NB4 (cell line): ENCODE data around the gene RGS7BP.

ENCODE experiments used
- DNase-seq: peaks from one replicate; pipeline ENCODE4 v3.0.0; 2010; ENCODE audit warnings: low read depth
- H3K4me3 ChIP-seq: one replicate; pipeline ENCODE4 v1.5.1; 2011; ENCODE audit warnings: mild to moderate bottlenecking, low read depth, low read length, moderate library complexity
- MYC ChIP-seq: IDR thresholded peaks from 2 replicates; pipeline ENCODE4 v1.6.1; 2011; ENCODE audit warnings: low read depth, low read length
- POLR2A ChIP-seq: IDR thresholded peaks from 2 replicates; pipeline ENCODE4 v1.6.1; 2011; ENCODE audit warnings: mild to moderate bottlenecking; ENCODE audit not compliant: insufficient read length; ENCODE audit errors: extremely low read depth
- TF ChIP-seq, protein P1 (sequence below): IDR thresholded peaks from one replicate; pipeline ENCODE4 v1.5.1; 2012; ENCODE audit warnings: low read depth, low read length
- TF ChIP-seq, protein P2 (sequence below): IDR thresholded peaks from 2 replicates; pipeline ENCODE4 v1.6.1; 2011; ENCODE audit warnings: low read depth, low read length

Gene RGS7BP

DNA sequence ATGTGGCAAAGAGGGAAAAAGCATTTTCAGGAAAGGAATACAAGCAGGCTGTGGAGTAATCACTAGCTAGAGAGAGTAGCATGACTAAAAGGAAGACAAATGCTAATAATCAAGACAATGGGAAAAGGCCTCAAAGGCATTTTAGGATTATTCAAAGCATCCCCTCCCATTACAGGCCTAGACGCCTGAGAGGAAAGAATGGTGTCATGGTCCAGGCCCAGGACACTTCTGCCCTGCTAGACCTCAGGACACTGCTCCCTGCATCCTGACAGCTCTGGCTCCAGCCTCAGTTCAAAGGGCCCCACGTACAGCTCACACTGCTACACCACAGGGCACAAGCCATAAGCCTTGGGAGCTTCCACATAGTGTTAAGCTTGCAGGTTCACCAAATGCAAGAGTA is 143.7 kb downstream of the RGS7BP start:
- TF ChIP-seq, protein P1, sequence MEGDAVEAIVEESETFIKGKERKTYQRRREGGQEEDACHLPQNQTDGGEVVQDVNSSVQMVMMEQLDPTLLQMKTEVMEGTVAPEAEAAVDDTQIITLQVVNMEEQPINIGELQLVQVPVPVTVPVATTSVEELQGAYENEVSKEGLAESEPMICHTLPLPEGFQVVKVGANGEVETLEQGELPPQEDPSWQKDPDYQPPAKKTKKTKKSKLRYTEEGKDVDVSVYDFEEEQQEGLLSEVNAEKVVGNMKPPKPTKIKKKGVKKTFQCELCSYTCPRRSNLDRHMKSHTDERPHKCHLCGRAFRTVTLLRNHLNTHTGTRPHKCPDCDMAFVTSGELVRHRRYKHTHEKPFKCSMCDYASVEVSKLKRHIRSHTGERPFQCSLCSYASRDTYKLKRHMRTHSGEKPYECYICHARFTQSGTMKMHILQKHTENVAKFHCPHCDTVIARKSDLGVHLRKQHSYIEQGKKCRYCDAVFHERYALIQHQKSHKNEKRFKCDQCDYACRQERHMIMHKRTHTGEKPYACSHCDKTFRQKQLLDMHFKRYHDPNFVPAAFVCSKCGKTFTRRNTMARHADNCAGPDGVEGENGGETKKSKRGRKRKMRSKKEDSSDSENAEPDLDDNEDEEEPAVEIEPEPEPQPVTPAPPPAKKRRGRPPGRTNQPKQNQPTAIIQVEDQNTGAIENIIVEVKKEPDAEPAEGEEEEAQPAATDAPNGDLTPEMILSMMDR: no peak
- TF ChIP-seq MYC: no peak
- no peak for TF ChIP-seq POLR2A
- TF ChIP-seq, protein P2, sequence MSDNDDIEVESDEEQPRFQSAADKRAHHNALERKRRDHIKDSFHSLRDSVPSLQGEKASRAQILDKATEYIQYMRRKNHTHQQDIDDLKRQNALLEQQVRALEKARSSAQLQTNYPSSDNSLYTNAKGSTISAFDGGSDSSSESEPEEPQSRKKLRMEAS: no peak

DNA sequence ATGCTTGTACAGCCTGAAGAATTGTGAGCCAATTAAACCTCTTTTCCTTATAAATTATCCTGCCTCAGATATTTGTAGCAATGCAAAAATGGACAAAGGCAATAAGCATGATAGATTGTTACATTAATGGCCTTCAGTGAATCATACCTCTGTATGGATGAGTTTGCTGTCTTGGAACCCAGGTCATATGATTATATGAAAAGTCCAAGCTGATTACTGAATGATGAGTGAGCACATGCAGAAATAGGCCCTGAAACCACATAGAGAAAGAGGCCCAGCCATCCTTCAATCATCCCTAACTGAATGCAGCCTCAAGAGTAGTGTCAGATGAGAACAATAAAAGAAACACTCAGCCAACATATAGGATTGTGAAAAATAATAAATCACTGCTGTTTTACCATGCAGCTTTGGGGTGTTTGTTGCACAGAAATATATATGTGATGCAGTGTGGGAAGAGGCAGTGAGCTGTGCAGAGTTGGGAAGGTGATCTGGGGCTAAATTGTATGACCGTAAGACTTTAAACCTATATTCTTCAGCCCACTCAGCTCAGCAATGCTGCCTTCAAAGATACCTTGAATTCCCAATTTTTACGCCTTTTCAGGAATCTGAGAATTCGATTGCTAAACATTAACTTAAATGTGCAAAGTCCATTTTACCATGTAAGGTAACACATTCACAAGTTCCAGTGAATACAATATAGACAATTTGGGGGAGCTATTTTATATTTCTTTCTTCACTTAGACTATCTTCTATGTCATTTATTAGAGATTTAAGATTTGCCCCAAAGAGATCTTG is 148.1 kb downstream of the RGS7BP start:
- no peak for TF ChIP-seq MYC
- TF ChIP-seq, protein P2: no peak
- no peak for TF ChIP-seq POLR2A
- TF ChIP-seq, protein P1: no peak
- no peak for DNase-seq
- no peak overlapping the region for H3K4me3 ChIP-seq

More for the DNA sequence above, 143.7 kb downstream of the RGS7BP start:
- no peak overlapping the region for H3K4me3 ChIP-seq
- DNase-seq: no peak

DNA sequence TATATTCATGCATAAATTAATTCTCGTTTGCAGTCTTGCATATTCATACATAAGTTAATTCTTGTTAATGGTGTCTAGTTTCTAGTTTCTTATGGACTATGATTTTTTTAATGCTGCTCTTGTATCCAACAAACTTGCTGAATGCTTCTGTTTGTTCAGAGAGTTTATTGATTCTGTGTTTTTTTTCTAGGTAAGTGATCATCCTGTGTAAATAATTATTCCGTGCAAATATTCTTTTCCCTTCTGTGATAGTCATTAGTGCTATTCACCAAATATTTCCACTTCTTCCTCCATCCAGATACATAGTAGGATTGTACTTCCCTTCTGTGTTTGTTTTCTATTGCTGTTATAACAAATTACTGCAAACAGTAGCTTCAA is 148.7 kb downstream of the RGS7BP start:
- no peak for DNase-seq
- TF ChIP-seq POLR2A (no peak), MYC (no peak)
- TF ChIP-seq, protein P1: no peak
- TF ChIP-seq, protein P2: no peak
- no peak overlapping the region for H3K4me3 ChIP-seq

DNA sequence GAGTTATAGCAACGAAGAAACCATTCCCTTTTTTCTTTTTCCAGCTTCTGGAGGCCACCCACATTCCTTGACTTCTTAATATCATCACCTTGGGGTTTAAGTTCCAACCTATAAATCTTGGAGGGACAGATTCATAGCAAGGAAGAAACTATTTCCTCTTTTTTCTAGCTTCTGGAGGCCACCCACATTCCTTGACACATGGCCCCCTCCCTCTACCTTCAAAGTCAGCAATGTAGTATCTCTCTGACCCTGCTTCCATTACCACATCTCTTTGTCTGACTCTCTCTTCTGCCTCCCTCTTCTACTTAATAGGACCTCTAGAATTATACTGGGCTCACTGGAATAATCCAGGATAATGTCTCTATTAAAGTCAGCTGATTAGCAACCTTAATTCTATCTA is 149.8 kb downstream of the RGS7BP start:
- no peak for DNase-seq
- TF ChIP-seq, protein P1: no peak
- TF ChIP-seq POLR2A (no peak), MYC (no peak)
- TF ChIP-seq, protein P2: no peak
- H3K4me3 ChIP-seq: no peak overlapping the region

DNA sequence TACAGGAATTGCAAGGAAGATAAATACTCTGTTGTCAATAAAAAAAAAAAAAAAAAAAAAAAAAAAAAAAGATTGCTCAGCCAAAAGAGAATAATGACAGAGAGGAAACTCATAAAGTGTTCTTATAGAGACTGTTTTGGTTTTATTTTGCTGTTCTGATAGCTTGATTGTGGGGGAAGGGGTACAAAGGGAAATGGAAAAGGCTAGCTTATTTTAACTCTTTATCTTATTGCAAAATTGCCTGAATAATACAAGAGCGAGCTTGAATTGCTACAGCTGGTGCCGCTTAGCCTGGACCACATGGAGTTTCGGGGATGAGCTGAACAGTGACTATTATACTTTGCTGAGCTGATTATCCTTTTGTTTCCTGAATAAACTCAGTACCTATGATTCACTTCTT is 153.5 kb downstream of the RGS7BP start:
- H3K4me3 ChIP-seq: no peak overlapping the region
- TF ChIP-seq POLR2A: no peak
- no peak for TF ChIP-seq MYC
- TF ChIP-seq, protein P2: no peak
- TF ChIP-seq, protein P1: no peak
- DNase-seq: no peak
